Upper lobe of right lung (tissue), 1 donor: ENCODE data around the gene CDC73. TPM values are rescaled to one million over a fixed set of nuclear protein-coding genes. Genes with fewer than 3 reads are reported as not detected.
A peak's percentile ranks its signal among the peaks of the same experiment; 100 is the strongest.
"Not testable (repeated sequence)": the region's sequence is repeated elsewhere in the genome, so short reads cannot be mapped to it uniquely, and the experiment has no call there.

Experiments used
- ATAC-seq: fragments of 200-7000 bp; cut with Tn5 transposase; one replicate; pipeline ENCODE4 v1.9.1; 2020; ENCODE audit warnings: mild to moderate bottlenecking, moderate library complexity
- DNase-seq: peaks from one replicate; pipeline ENCODE4 v3.0.0-alpha.2; 2020
- H3K27ac ChIP-seq: fragments of 200-600 bp; one replicate; pipeline ENCODE4 v1.8.0; 2022
- H3K27me3 ChIP-seq: fragments of 200-600 bp; one replicate; pipeline ENCODE4 v1.8.0; 2022; ENCODE audit warnings: mild to moderate bottlenecking
- H3K36me3 ChIP-seq: fragments of 200-600 bp; one replicate; pipeline ENCODE4 v1.8.0; 2022
- H3K4me1 ChIP-seq: fragments of 200-600 bp; one replicate; pipeline ENCODE4 v1.8.0; 2022
- H3K4me3 ChIP-seq: fragments of 200-600 bp; one replicate; pipeline ENCODE4 v1.8.0; 2022; ENCODE audit warnings: mild to moderate bottlenecking
- H3K9me3 ChIP-seq: fragments of 200-600 bp; one replicate; pipeline ENCODE4 v1.8.0; 2022
- CTCF ChIP-seq: fragments of 200-600 bp; IDR thresholded peaks from one replicate; pipeline ENCODE4 v1.8.0; 2022; ENCODE audit warnings: antibody characterized with exemption
- intact Hi-C: fragments of 100-400 bp; cut with DNase I; formaldehyde crosslinking; loops from one replicate; pipeline ENCODE4 v1.11.0; 2022
- total RNA-seq: library from RNA; stranded (reverse); fragmentation: NEBNext Ultra II Directional; extraction: Animal tissue kit (Norgen Biotek cat#: 25700); gene quantifications from one replicate; pipeline ENCODE4 v1.2.1, GENCODE V29; 2021
- donor health status: DM: no; HTN: yes; CAD: no; lungs with severe emphysema.

CDC73 gene
- total RNA-seq, 1 donor from 2014 or later = 72.6 TPM

GRCh38 chr1:193260896-193261295, 139.1 kb downstream of the CDC73 start:
- no peaks in the 10 kb centered on the region for H3K9me3 ChIP-seq
- peak; percentile 16 for ATAC-seq
- no peak overlapping the region for H3K4me3 ChIP-seq
- no peak overlapping the region for H3K27ac ChIP-seq
- no peak for TF ChIP-seq CTCF
- H3K36me3 ChIP-seq = no peaks in the 10 kb centered on the region
- intact Hi-C loops = no loop called here
- H3K27me3 ChIP-seq = no peaks in the 10 kb centered on the region
- H3K4me1 ChIP-seq = peaks cover 8% of the 10 kb centered on the region
- DNase-seq = no peak

GRCh38 chr1:193262661-193263060, 140.8 kb downstream of the CDC73 start:
- Histone ChIP-seq H3K4me1 (peaks cover 8% of the 10 kb centered on the region), H3K27me3 (no peaks in the 10 kb centered on the region), H3K27ac (no peak overlapping the region), H3K36me3 (no peaks in the 10 kb centered on the region), H3K4me3 (no peak overlapping the region), H3K9me3 (no peaks in the 10 kb centered on the region)
- intact Hi-C loops = no loop called here
- DNase-seq = no peak
- TF ChIP-seq CTCF = no peak
- no peak for ATAC-seq

- no peak for ATAC-seq
- no peak for DNase-seq
- H3K9me3 ChIP-seq = no peaks in the 10 kb centered on the region
- no peak overlapping the region for H3K4me3 ChIP-seq
- intact Hi-C loops = no loop called here
- no peaks in the 10 kb centered on the region for H3K36me3 ChIP-seq
- peaks cover 8% of the 10 kb centered on the region for H3K4me1 ChIP-seq
- TF ChIP-seq CTCF = no peak
- H3K27ac ChIP-seq = no peak overlapping the region
- no peaks in the 10 kb centered on the region for H3K27me3 ChIP-seq
Observed at GRCh38 chr1:193264313-193265065, 142.7 kb downstream of the CDC73 start.

- H3K27ac ChIP-seq = no peak overlapping the region
- H3K27me3 ChIP-seq = no peaks in the 10 kb centered on the region
- intact Hi-C loops = no loop called here
Observed at GRCh38 chr1:193265716-193266115, 143.9 kb downstream of the CDC73 start.

GRCh38 chr1:193266794-193267193, 145.0 kb downstream of the CDC73 start:
- not testable (repeated sequence) for ATAC-seq

More at GRCh38 chr1:193265716-193266115, 143.9 kb downstream of the CDC73 start:
- no peak for TF ChIP-seq CTCF
- no peak overlapping the region for H3K4me3 ChIP-seq
- peaks cover 6% of the 10 kb centered on the region for H3K4me1 ChIP-seq
- ATAC-seq (no peak), DNase-seq (no peak)
- no peaks in the 10 kb centered on the region for H3K36me3 ChIP-seq
- no peaks in the 10 kb centered on the region for H3K9me3 ChIP-seq

GRCh38 chr1:193270996-193271395, 149.2 kb downstream of the CDC73 start:
- no peak for TF ChIP-seq CTCF
- no peak overlapping the region for H3K4me3 ChIP-seq
- no peaks in the 10 kb centered on the region for H3K9me3 ChIP-seq
- no peak for ATAC-seq
- H3K36me3 ChIP-seq = no peaks in the 10 kb centered on the region
- intact Hi-C loops = no loop called here
- DNase-seq = no peak
- no peaks in the 10 kb centered on the region for H3K27me3 ChIP-seq
- H3K27ac ChIP-seq = no peak overlapping the region
- no peaks in the 10 kb centered on the region for H3K4me1 ChIP-seq

More at GRCh38 chr1:193266794-193267193, 145.0 kb downstream of the CDC73 start:
- H3K9me3 ChIP-seq, H3K4me3 ChIP-seq, H3K27me3 ChIP-seq, intact Hi-C loops, H3K4me1 ChIP-seq, H3K36me3 ChIP-seq, DNase-seq, H3K27ac ChIP-seq: not testable (repeated sequence)
